Upper lobe of right lung (tissue), 1 donor: ENCODE measurements around the gene FAM83D. TPM values are rescaled to one million over a fixed set of nuclear protein-coding genes. Genes with fewer than 3 reads are reported as not detected.

Experiments used
- ATAC-seq: fragments of 200-7000 bp; cut with Tn5 transposase; one replicate; pipeline ENCODE4 v1.9.1; 2020; ENCODE audit warnings: mild to moderate bottlenecking, moderate library complexity
- DNase-seq: peaks from one replicate; pipeline ENCODE4 v3.0.0-alpha.2; 2020
- H3K27ac ChIP-seq: fragments of 200-600 bp; one replicate; pipeline ENCODE4 v1.8.0; 2022
- H3K27me3 ChIP-seq: fragments of 200-600 bp; one replicate; pipeline ENCODE4 v1.8.0; 2022; ENCODE audit warnings: mild to moderate bottlenecking
- H3K36me3 ChIP-seq: fragments of 200-600 bp; one replicate; pipeline ENCODE4 v1.8.0; 2022
- H3K4me1 ChIP-seq: fragments of 200-600 bp; one replicate; pipeline ENCODE4 v1.8.0; 2022
- H3K4me3 ChIP-seq: fragments of 200-600 bp; one replicate; pipeline ENCODE4 v1.8.0; 2022; ENCODE audit warnings: mild to moderate bottlenecking
- H3K9me3 ChIP-seq: fragments of 200-600 bp; one replicate; pipeline ENCODE4 v1.8.0; 2022
- CTCF ChIP-seq: fragments of 200-600 bp; IDR thresholded peaks from one replicate; pipeline ENCODE4 v1.8.0; 2022; ENCODE audit warnings: antibody characterized with exemption
- intact Hi-C: fragments of 100-400 bp; cut with DNase I; formaldehyde crosslinking; loops from one replicate; pipeline ENCODE4 v1.11.0; 2022
- total RNA-seq: library from RNA; stranded (reverse); fragmentation: NEBNext Ultra II Directional; extraction: Animal tissue kit (Norgen Biotek cat#: 25700); gene quantifications from one replicate; pipeline ENCODE4 v1.2.1, GENCODE V29; 2021
- donor health status: DM: no; HTN: yes; CAD: no; lungs with severe emphysema.

Gene FAM83D
- total RNA-seq, 1 donor from 2014 or later, result 2.0 TPM

DNA sequence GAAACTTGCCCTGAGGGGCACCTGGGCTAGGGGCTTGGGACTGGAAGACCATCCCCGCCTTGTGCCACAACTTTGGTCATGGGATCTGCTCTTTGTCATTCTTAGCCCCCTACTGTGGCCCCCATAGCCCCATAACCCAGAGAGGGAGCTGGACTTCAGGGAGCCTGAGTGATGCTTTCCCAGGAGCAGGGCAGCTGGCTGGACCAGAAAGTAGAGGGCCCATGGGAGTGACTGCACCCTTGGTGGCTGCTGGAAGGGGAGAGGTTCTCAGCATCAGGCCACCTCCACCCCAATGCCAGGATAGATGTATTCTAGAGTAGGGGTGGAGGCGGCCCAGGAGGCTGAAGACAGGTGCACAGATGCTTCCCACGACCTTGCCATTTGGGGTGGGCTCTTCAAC lies 5.8 kb upstream of the FAM83D start:
- no peaks in the 10 kb centered on the region for H3K36me3 ChIP-seq
- no peaks in the 10 kb centered on the region for H3K9me3 ChIP-seq
- H3K4me3 ChIP-seq, result no peak overlapping the region
- no peak for DNase-seq
- no peaks in the 10 kb centered on the region for H3K4me1 ChIP-seq
- intact Hi-C loops, result no loop called here
- no peak overlapping the region for H3K27ac ChIP-seq
- no peaks in the 10 kb centered on the region for H3K27me3 ChIP-seq
- no peak for TF ChIP-seq CTCF
- ATAC-seq, result no peak

DNA sequence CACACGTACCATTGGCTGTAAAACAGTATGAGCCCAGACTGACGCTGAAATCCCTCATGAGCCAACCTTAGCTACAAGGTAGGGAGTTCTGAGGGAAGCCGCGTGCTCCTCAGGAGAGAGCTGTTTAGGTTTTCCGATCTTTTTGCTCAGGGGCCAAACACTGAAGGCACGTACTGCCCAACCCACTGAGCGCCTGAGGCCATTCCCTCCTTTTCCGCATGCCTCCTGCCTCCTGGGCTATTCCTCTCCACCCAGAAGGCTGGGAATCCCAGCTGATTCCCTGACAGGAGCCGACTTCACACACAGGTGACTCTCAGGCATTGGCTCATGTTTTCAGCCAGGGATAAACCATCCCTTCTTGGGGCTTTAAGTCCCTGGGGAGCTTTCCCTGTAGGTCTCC lies 5.4 kb upstream of the FAM83D start:
- Histone ChIP-seq H3K27ac (no peak overlapping the region), H3K4me1 (no peaks in the 10 kb centered on the region), H3K4me3 (no peak overlapping the region), H3K27me3 (no peaks in the 10 kb centered on the region), H3K9me3 (no peaks in the 10 kb centered on the region), H3K36me3 (no peaks in the 10 kb centered on the region)
- DNase-seq, result no peak
- intact Hi-C loops, result no loop called here
- no peak for ATAC-seq
- TF ChIP-seq CTCF, result no peak

GRCh38 chr20:38924718-38925117 lies 1.5 kb upstream of the FAM83D start:
- DNase-seq (no peak), ATAC-seq (no peak)
- Histone ChIP-seq H3K36me3 (no peaks in the 10 kb centered on the region), H3K4me3 (no peak overlapping the region), H3K27ac (no peak overlapping the region), H3K4me1 (peaks cover 7% of the 10 kb centered on the region), H3K27me3 (no peaks in the 10 kb centered on the region), H3K9me3 (no peaks in the 10 kb centered on the region)
- TF ChIP-seq CTCF, result no peak
- intact Hi-C loops, result loop anchor here (5.0 kb wide), 1 partner anchor 123 kb away; no protein-coding TSS in a partner anchor

DNA sequence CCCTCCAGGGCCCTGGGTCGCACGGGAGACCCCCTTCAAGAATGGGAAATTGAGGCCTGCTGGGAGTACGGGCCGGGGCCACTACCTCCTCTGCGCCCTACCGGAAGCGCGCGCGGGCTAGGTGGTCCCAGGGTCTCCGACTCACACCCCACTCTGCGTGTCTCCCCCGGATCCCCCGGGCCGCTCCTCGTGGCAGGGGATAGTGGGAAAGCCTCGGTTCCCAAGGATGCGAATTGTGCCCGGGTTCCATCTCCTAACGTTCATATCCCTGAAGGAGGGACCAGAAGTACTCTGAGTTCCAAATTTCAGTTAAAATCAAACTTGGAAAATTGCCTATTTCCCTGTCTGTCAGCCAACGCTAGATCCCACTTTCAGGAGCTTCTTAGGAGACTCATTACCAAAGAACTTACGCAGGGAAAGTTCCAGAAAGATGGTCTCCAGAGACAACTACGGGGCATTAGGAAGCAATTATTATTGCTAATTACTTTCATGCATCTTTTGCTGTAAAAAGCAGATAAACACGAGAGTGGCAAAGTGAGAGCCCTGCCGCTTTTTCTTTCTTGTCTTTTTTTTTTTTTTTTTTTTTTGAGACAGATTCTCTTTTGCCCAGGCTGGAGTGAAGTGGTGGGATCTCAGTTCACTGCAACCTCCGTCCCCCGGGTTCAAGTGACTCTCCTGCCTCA lies 858 bp downstream of the FAM83D start:
- Histone ChIP-seq H3K27me3 (peaks cover 3% of the 10 kb centered on the region), H3K9me3 (no peaks in the 10 kb centered on the region), H3K27ac (no peak overlapping the region), H3K4me3 (peak overlapping the region; percentile 70), H3K36me3 (no peaks in the 10 kb centered on the region), H3K4me1 (peaks cover 7% of the 10 kb centered on the region)
- DNase-seq (no peak), ATAC-seq (no peak)
- TF ChIP-seq CTCF, result no peak
- intact Hi-C loops, result loop anchor here (5.0 kb wide), 1 partner anchor 120 kb away; no protein-coding TSS in a partner anchor

DNA sequence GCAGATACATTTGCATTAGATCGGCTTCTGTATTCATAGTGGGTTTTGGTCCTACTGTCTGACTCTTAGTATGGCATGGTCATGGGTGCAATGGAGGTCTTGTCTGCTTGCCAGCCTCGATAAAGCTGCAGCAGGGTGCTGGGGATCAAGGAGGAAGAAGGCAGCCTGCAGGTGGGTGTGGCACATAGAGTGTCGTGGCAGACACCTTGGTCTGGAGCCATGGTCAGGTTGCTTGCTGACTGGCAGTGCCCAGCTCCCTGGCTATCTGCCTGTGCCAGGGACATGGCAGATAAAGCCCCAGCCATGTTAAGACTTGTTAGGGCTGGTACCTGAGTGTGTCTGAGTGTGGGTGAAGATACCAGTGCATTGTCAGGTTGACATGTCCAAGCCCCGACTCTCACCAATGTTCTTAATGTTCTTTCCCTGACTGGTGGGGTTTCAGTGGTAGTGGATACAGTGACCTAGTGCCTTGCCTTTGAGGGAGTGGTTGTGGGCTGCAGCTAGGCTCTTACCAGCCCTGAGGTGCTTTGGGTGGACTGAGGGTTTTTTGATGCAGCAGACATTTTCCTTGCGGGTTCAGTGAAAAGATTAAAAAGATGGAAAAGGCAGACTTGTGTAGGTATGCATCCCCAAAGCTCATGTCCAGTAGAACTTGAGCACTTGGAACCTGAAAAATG lies 1.8 kb downstream of the FAM83D start:
- no peak for DNase-seq
- H3K27ac ChIP-seq, result no peak overlapping the region
- peaks cover 7% of the 10 kb centered on the region for H3K4me1 ChIP-seq
- TF ChIP-seq CTCF, result no peak
- ATAC-seq, result no peak
- intact Hi-C loops, result loop anchor here (5.0 kb wide), 1 partner anchor 119 kb away; no protein-coding TSS in a partner anchor
- no peak overlapping the region for H3K4me3 ChIP-seq
- H3K27me3 ChIP-seq, result peaks cover 3% of the 10 kb centered on the region
- no peaks in the 10 kb centered on the region for H3K9me3 ChIP-seq
- no peaks in the 10 kb centered on the region for H3K36me3 ChIP-seq
